ENCODE measurements around the gene RANBP3L. TPM values are rescaled to one million over a fixed set of nuclear protein-coding genes. Genes with fewer than 3 reads are reported as not detected.

Gene RANBP3L
- total RNA-seq, 5 donors from 2014 or later (not counting 1 experiment from before 2014, with no cell fraction given): not detected

GRCh38 chr5:36273809-36274526, 27.7 kb downstream of the RANBP3L start:
- WGBS (ENCODE audit: insufficient coverage): 60% methylated on average over 3 of the region's 6 CpGs
- CTCF ChIA-PET: no interaction called here

GRCh38 chr5:36272136-36272690, 29.5 kb downstream of the RANBP3L start:
- Mint-ChIP-seq H3K9me3 (no peaks in the 10 kb centered on the region), H3K36me3 (no peaks in the 10 kb centered on the region), H3K4me1 (no peaks in the 10 kb centered on the region), H3K27me3 (peaks cover 10 to 18% of the 10 kb centered on the region in 2 donors), H3K4me3 (no peak overlapping the region), H3K27ac (no peak overlapping the region)
- H3K4me1 ChIP-seq (ENCODE audit: control insufficient read depth in 1 of 2, extremely low read depth in 1 of 2, insufficient read depth in 2 of 2, low read length in 2 of 2): no peaks in the 10 kb centered on the region
- H3K36me3 ChIP-seq (ENCODE audit: control insufficient read depth in 2 of 2, extremely low read depth in 1 of 2, insufficient read depth in 1 of 2, low read length in 1 of 2): no peaks in the 10 kb centered on the region
- no peak for DNase-seq
- H3K27me3 ChIP-seq (replicated peaks in 1 of 2; ENCODE audit: control insufficient read depth in 2 of 2, extremely low read depth in 1 of 2, insufficient read depth in 2 of 2, low read length in 1 of 2): no peaks in the 10 kb centered on the region
- H3K4me3 ChIP-seq (ENCODE audit: control insufficient read depth in 1 of 2, extremely low read depth in 1 of 2, low read length in 1 of 2): no peak overlapping the region
- POLR2A ChIA-PET: no interaction called here
- WGBS (ENCODE audit: insufficient coverage): no CpG with 5 or more reads among the region's 2 CpGs
- H3K9me3 ChIP-seq: no peaks in the 10 kb centered on the region
- H3K27ac ChIP-seq (ENCODE audit: low read length): no peak overlapping the region
- CTCF ChIA-PET: no interaction called here
- no peak for ATAC-seq (replicated peaks in 1 of 4)

More at GRCh38 chr5:36273809-36274526, 27.7 kb downstream of the RANBP3L start:
- DNase-seq (no peak), ATAC-seq (replicated peaks in 1 of 4) (no peak)
- H3K9me3 Mint-ChIP-seq: no peaks in the 10 kb centered on the region
- Histone ChIP-seq H3K36me3 (ENCODE audit: control insufficient read depth in 2 of 2, extremely low read depth in 1 of 2, insufficient read depth in 1 of 2, low read length in 1 of 2) (no peaks in the 10 kb centered on the region), H3K27me3 (replicated peaks in 1 of 2; ENCODE audit: control insufficient read depth in 2 of 2, extremely low read depth in 1 of 2, insufficient read depth in 2 of 2, low read length in 1 of 2) (no peaks in the 10 kb centered on the region), H3K4me1 (ENCODE audit: control insufficient read depth in 1 of 2, extremely low read depth in 1 of 2, insufficient read depth in 2 of 2, low read length in 2 of 2) (no peaks in the 10 kb centered on the region), H3K27ac (ENCODE audit: low read length) (no peak overlapping the region), H3K9me3 (no peaks in the 10 kb centered on the region), H3K4me3 (ENCODE audit: control insufficient read depth in 1 of 2, extremely low read depth in 1 of 2, low read length in 1 of 2) (no peak overlapping the region)
- POLR2A ChIA-PET: no interaction called here
- H3K36me3 Mint-ChIP-seq: no peaks in the 10 kb centered on the region
- no peak overlapping the region for H3K27ac Mint-ChIP-seq
- H3K27me3 Mint-ChIP-seq: peaks cover 10 to 22% of the 10 kb centered on the region in 2 donors
- no peak overlapping the region for H3K4me3 Mint-ChIP-seq
- no peaks in the 10 kb centered on the region for H3K4me1 Mint-ChIP-seq

GRCh38 chr5:36270876-36271575, 30.7 kb downstream of the RANBP3L start:
- CTCF ChIA-PET: interaction anchor here in 1 of 2 donors (0.6 kb wide), 1 partner anchor 187 kb away, joined by 4 read pairs; no protein-coding TSS in a partner anchor
- Histone ChIP-seq H3K27ac (ENCODE audit: low read length) (no peak overlapping the region), H3K27me3 (replicated peaks in 1 of 2; ENCODE audit: control insufficient read depth in 2 of 2, extremely low read depth in 1 of 2, insufficient read depth in 2 of 2, low read length in 1 of 2) (peaks cover 0 to 3% of the 10 kb centered on the region in 2 experiments), H3K9me3 (no peaks in the 10 kb centered on the region), H3K36me3 (ENCODE audit: control insufficient read depth in 2 of 2, extremely low read depth in 1 of 2, insufficient read depth in 1 of 2, low read length in 1 of 2) (no peaks in the 10 kb centered on the region), H3K4me3 (ENCODE audit: control insufficient read depth in 1 of 2, extremely low read depth in 1 of 2, low read length in 1 of 2) (no peak overlapping the region), H3K4me1 (ENCODE audit: control insufficient read depth in 1 of 2, extremely low read depth in 1 of 2, insufficient read depth in 2 of 2, low read length in 2 of 2) (no peaks in the 10 kb centered on the region)
- no peaks in the 10 kb centered on the region for H3K9me3 Mint-ChIP-seq
- peaks cover 13 to 24% of the 10 kb centered on the region in 2 donors for H3K27me3 Mint-ChIP-seq
- POLR2A ChIA-PET: no interaction called here
- DNase-seq: no peak
- no peak overlapping the region for H3K27ac Mint-ChIP-seq
- no peaks in the 10 kb centered on the region for H3K4me1 Mint-ChIP-seq
- H3K36me3 Mint-ChIP-seq: no peaks in the 10 kb centered on the region
- WGBS (ENCODE audit: insufficient coverage): no CpG with 5 or more reads among the region's 3 CpGs
- H3K4me3 Mint-ChIP-seq: no peak overlapping the region
- no peak for ATAC-seq (replicated peaks in 1 of 4)

GRCh38 chr5:36270175-36270574, 31.5 kb downstream of the RANBP3L start:
- H3K4me1 Mint-ChIP-seq: no peaks in the 10 kb centered on the region
- no peak overlapping the region for H3K4me3 ChIP-seq (ENCODE audit: control insufficient read depth in 1 of 2, extremely low read depth in 1 of 2, low read length in 1 of 2)
- CTCF ChIA-PET: no interaction called here
- no peak for ATAC-seq (replicated peaks in 1 of 4)
- no peaks in the 10 kb centered on the region for H3K36me3 Mint-ChIP-seq
- no peak overlapping the region for H3K27ac Mint-ChIP-seq
- H3K36me3 ChIP-seq (ENCODE audit: control insufficient read depth in 2 of 2, extremely low read depth in 1 of 2, insufficient read depth in 1 of 2, low read length in 1 of 2): no peaks in the 10 kb centered on the region
- no peak overlapping the region for H3K27ac ChIP-seq (ENCODE audit: low read length)
- peaks cover 12 to 20% of the 10 kb centered on the region in 2 donors for H3K27me3 Mint-ChIP-seq
- WGBS (ENCODE audit: insufficient coverage): 92% methylated on average over 2 of the region's 3 CpGs
- H3K4me3 Mint-ChIP-seq: no peak overlapping the region
- H3K9me3 Mint-ChIP-seq: no peaks in the 10 kb centered on the region
- H3K27me3 ChIP-seq (replicated peaks in 1 of 2; ENCODE audit: control insufficient read depth in 2 of 2, extremely low read depth in 1 of 2, insufficient read depth in 2 of 2, low read length in 1 of 2): peaks cover 0 to 3% of the 10 kb centered on the region in 2 experiments
- POLR2A ChIA-PET: no interaction called here
- no peaks in the 10 kb centered on the region for H3K9me3 ChIP-seq
- no peaks in the 10 kb centered on the region for H3K4me1 ChIP-seq (ENCODE audit: control insufficient read depth in 1 of 2, extremely low read depth in 1 of 2, insufficient read depth in 2 of 2, low read length in 2 of 2)
- no peak for DNase-seq

- POLR2A ChIA-PET: no interaction called here
- H3K4me3 ChIP-seq (ENCODE audit: control insufficient read depth in 1 of 2, extremely low read depth in 1 of 2, low read length in 1 of 2): no peak overlapping the region
- no peak for ATAC-seq (replicated peaks in 1 of 4)
- no peak for DNase-seq
- Mint-ChIP-seq H3K4me1 (no peaks in the 10 kb centered on the region), H3K27ac (no peak overlapping the region), H3K9me3 (no peaks in the 10 kb centered on the region), H3K27me3 (peaks cover 12 to 20% of the 10 kb centered on the region in 2 donors), H3K4me3 (no peak overlapping the region), H3K36me3 (no peaks in the 10 kb centered on the region)
- no peaks in the 10 kb centered on the region for H3K9me3 ChIP-seq
- H3K27ac ChIP-seq (ENCODE audit: low read length): no peak overlapping the region
- CTCF ChIA-PET: interaction anchor here in 1 of 2 donors (0.8 kb wide), 1 partner anchor 9 kb away, joined by 4 read pairs; no protein-coding TSS in a partner anchor
- no peaks in the 10 kb centered on the region for H3K36me3 ChIP-seq (ENCODE audit: control insufficient read depth in 2 of 2, extremely low read depth in 1 of 2, insufficient read depth in 1 of 2, low read length in 1 of 2)
- H3K27me3 ChIP-seq (replicated peaks in 1 of 2; ENCODE audit: control insufficient read depth in 2 of 2, extremely low read depth in 1 of 2, insufficient read depth in 2 of 2, low read length in 1 of 2): peaks cover 0 to 3% of the 10 kb centered on the region in 2 experiments
- H3K4me1 ChIP-seq (ENCODE audit: control insufficient read depth in 1 of 2, extremely low read depth in 1 of 2, insufficient read depth in 2 of 2, low read length in 2 of 2): no peaks in the 10 kb centered on the region
Observed at GRCh38 chr5:36269478-36269877, 32.2 kb downstream of the RANBP3L start.

- no peaks in the 10 kb centered on the region for H3K9me3 Mint-ChIP-seq
- H3K9me3 ChIP-seq: no peaks in the 10 kb centered on the region
- H3K4me1 ChIP-seq (ENCODE audit: control insufficient read depth in 1 of 2, extremely low read depth in 1 of 2, insufficient read depth in 2 of 2, low read length in 2 of 2): no peaks in the 10 kb centered on the region
- peaks cover 0 to 6% of the 10 kb centered on the region in 2 experiments for H3K27me3 ChIP-seq (replicated peaks in 1 of 2; ENCODE audit: control insufficient read depth in 2 of 2, extremely low read depth in 1 of 2, insufficient read depth in 2 of 2, low read length in 1 of 2)
- no peak overlapping the region for H3K27ac Mint-ChIP-seq
- ATAC-seq (replicated peaks in 1 of 4) (no peak), DNase-seq (no peak)
- WGBS (ENCODE audit: insufficient coverage): no CpG with 5 or more reads among the region's 3 CpGs
- POLR2A ChIA-PET: no interaction called here
- H3K4me3 ChIP-seq (ENCODE audit: control insufficient read depth in 1 of 2, extremely low read depth in 1 of 2, low read length in 1 of 2): no peak overlapping the region
- H3K4me3 Mint-ChIP-seq: no peak overlapping the region
- no peaks in the 10 kb centered on the region for H3K4me1 Mint-ChIP-seq
- no peaks in the 10 kb centered on the region for H3K36me3 Mint-ChIP-seq
- CTCF ChIA-PET: interaction anchor here (0.7 kb wide), 3 partner anchors 192 to 1745 kb away, joined by 3 to 4 read pairs (median 3); no protein-coding TSS in a partner anchor
- no peaks in the 10 kb centered on the region for H3K36me3 ChIP-seq (ENCODE audit: control insufficient read depth in 2 of 2, extremely low read depth in 1 of 2, insufficient read depth in 1 of 2, low read length in 1 of 2)
- peaks cover 9 to 15% of the 10 kb centered on the region in 2 donors for H3K27me3 Mint-ChIP-seq
- H3K27ac ChIP-seq (ENCODE audit: low read length): no peak overlapping the region
Observed at GRCh38 chr5:36267905-36268304, 33.8 kb downstream of the RANBP3L start.

Data from T-cell (primary cell).